ENCODE measurements around the gene NR3C1.

DNA sequence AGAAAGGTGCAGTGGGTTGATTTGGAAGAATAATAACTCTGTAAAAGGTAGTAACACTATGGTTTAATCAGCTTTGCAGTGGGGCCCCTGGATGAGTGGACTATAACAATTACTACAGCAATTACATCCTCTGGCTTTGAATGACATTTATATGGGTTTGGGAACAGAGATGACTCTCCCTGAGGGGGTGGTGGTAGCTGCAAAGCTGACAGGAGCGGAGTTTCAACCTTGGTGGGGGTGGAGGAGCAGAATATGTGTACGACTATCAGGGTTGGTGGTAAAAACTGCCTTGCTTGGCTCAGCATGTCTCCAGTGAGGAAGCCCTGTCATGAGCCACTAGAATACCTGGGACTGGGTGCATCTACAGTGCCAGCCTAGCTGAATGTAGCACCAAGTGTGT, 28.3 kb upstream of the NR3C1 start:
- TF ChIP-seq, protein P1, sequence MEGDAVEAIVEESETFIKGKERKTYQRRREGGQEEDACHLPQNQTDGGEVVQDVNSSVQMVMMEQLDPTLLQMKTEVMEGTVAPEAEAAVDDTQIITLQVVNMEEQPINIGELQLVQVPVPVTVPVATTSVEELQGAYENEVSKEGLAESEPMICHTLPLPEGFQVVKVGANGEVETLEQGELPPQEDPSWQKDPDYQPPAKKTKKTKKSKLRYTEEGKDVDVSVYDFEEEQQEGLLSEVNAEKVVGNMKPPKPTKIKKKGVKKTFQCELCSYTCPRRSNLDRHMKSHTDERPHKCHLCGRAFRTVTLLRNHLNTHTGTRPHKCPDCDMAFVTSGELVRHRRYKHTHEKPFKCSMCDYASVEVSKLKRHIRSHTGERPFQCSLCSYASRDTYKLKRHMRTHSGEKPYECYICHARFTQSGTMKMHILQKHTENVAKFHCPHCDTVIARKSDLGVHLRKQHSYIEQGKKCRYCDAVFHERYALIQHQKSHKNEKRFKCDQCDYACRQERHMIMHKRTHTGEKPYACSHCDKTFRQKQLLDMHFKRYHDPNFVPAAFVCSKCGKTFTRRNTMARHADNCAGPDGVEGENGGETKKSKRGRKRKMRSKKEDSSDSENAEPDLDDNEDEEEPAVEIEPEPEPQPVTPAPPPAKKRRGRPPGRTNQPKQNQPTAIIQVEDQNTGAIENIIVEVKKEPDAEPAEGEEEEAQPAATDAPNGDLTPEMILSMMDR (conservative IDR thresholded peaks at IDR 0.05; ENCODE audit: low read depth, low read length): no peak
- no peak for TF ChIP-seq EZH2 (IDR thresholded peaks at IDR 0.05; ENCODE audit: borderline replicate concordance, low read depth, low read length, poor library complexity, severe bottlenecking)

Data from A673 (cell line).